Fibroblast of lung (primary cell): ENCODE measurements around the gene MVP.

Source experiments
- CTCF ChIP-seq, 2 donors: IDR thresholded peaks in 1 of 2; conservative IDR thresholded peaks in 1 of 2; 1 replicate in 1 of 2; 2 replicates in 1 of 2; pipeline ENCODE4 v1.5.1; 2011 to 2012; ENCODE audit warnings: low read length in 2 of 2, control low read depth in 1 of 2, inconsistent platforms in 1 of 2, low read depth in 1 of 2, mild to moderate bottlenecking in 1 of 2
- EZH2 ChIP-seq: IDR thresholded peaks from 2 replicates; pipeline ENCODE4 v1.5.1; 2012; ENCODE audit warnings: low read length, control low read depth, mild to moderate bottlenecking; ENCODE audit errors: missing control alignments

- TF ChIP-seq CTCF (conservative IDR thresholded peaks at IDR 0.05 in 1 of 2, IDR thresholded peaks at IDR 0.05 in 1 of 2; ENCODE audit: low read depth in 1 of 2, low read length in 2 of 2) (no peak), EZH2 (no peak)
Measured at GRCh38 chr16:29831490-29831889, 11.2 kb downstream of the MVP start.
